ENCODE measurements around the gene ABLIM1. TPM values are rescaled to one million over a fixed set of nuclear protein-coding genes. Genes with fewer than 3 reads are reported as not detected.

The ABLIM1 gene
- total RNA-seq, 1 donor from 2014 or later, result 70.0 TPM

- H3K27me3 Mint-ChIP-seq (ENCODE audit: low read depth, unreplicated experiment), result no peaks in the 10 kb centered on the region
- H3K9me3 Mint-ChIP-seq (ENCODE audit: unreplicated experiment), result no peaks in the 10 kb centered on the region
- Histone ChIP-seq H4K20me1 (ENCODE audit: insufficient read depth, low read length) (no peaks in the 10 kb centered on the region), H3K27me3 (ENCODE audit: insufficient read depth, low read length) (peaks cover 7% of the 10 kb centered on the region), H3K9ac (ENCODE audit: low read length) (no peak overlapping the region), H3K79me2 (ENCODE audit: insufficient read depth, low read length) (no peaks in the 10 kb centered on the region), H3K27ac (ENCODE audit: low read depth, low read length) (no peak overlapping the region), H2AFZ (ENCODE audit: low read depth, low read length) (no peak overlapping the region), H3K4me1 (ENCODE audit: insufficient read depth, low read length) (no peaks in the 10 kb centered on the region), H3K36me3 (ENCODE audit: insufficient read depth, low read length) (no peaks in the 10 kb centered on the region), H3K4me2 (ENCODE audit: low read length) (no peak overlapping the region), H3K9me3 (ENCODE audit: insufficient read depth, low read depth, low read length) (no peaks in the 10 kb centered on the region), H3K4me3 (ENCODE audit: insufficient read depth, low read depth, low read length) (no peak overlapping the region)
- DNase-seq (ENCODE audit: low read depth) (no peak), FAIRE-seq (no peak)
- no peaks in the 10 kb centered on the region for H3K4me1 Mint-ChIP-seq (ENCODE audit: low read depth, unreplicated experiment)
- TF ChIP-seq EZH2 (IDR thresholded peaks at IDR 0.05; ENCODE audit: insufficient read depth, low read length), result no peak
- TF ChIP-seq CTCF (IDR thresholded peaks at IDR 0.05; ENCODE audit: insufficient read depth, low read depth, low read length), result no peak
- H3K4me3 Mint-ChIP-seq (ENCODE audit: unreplicated experiment), result no peak overlapping the region
- no peak overlapping the region for H3K27ac Mint-ChIP-seq (ENCODE audit: unreplicated experiment)
- peaks cover 16% of the 10 kb centered on the region for H3K36me3 Mint-ChIP-seq (ENCODE audit: low read depth, unreplicated experiment)
Measured at GRCh38 chr10:114477285-114477684, 180.8 kb downstream of the ABLIM1 start.

GRCh38 chr10:114474989-114475388, 183.1 kb downstream of the ABLIM1 start:
- no peaks in the 10 kb centered on the region for H3K79me2 ChIP-seq (ENCODE audit: insufficient read depth, low read length)
- no peak overlapping the region for H3K4me3 ChIP-seq (ENCODE audit: insufficient read depth, low read depth, low read length)
- H3K9ac ChIP-seq (ENCODE audit: low read length), result no peak overlapping the region
- FAIRE-seq, result no peak
- H3K27ac Mint-ChIP-seq (ENCODE audit: unreplicated experiment), result no peak overlapping the region
- no peaks in the 10 kb centered on the region for H3K4me1 ChIP-seq (ENCODE audit: insufficient read depth, low read length)
- peaks cover 3% of the 10 kb centered on the region for H3K27me3 ChIP-seq (ENCODE audit: insufficient read depth, low read length)
- no peaks in the 10 kb centered on the region for H4K20me1 ChIP-seq (ENCODE audit: insufficient read depth, low read length)
- H3K27ac ChIP-seq (ENCODE audit: low read depth, low read length), result no peak overlapping the region
- H3K27me3 Mint-ChIP-seq (ENCODE audit: low read depth, unreplicated experiment), result no peaks in the 10 kb centered on the region
- no peak overlapping the region for H2AFZ ChIP-seq (ENCODE audit: low read depth, low read length)
- no peaks in the 10 kb centered on the region for H3K36me3 ChIP-seq (ENCODE audit: insufficient read depth, low read length)
- H3K4me1 Mint-ChIP-seq (ENCODE audit: low read depth, unreplicated experiment), result peaks cover 3% of the 10 kb centered on the region
- DNase-seq (ENCODE audit: low read depth), result no peak
- TF ChIP-seq EZH2 (IDR thresholded peaks at IDR 0.05; ENCODE audit: insufficient read depth, low read length) (no peak), CTCF (IDR thresholded peaks at IDR 0.05; ENCODE audit: insufficient read depth, low read depth, low read length) (no peak)
- H3K36me3 Mint-ChIP-seq (ENCODE audit: low read depth, unreplicated experiment), result peaks cover 10% of the 10 kb centered on the region
- H3K4me2 ChIP-seq (ENCODE audit: low read length), result no peak overlapping the region
- no peak overlapping the region for H3K4me3 Mint-ChIP-seq (ENCODE audit: unreplicated experiment)
- no peaks in the 10 kb centered on the region for H3K9me3 ChIP-seq (ENCODE audit: insufficient read depth, low read depth, low read length)
- H3K9me3 Mint-ChIP-seq (ENCODE audit: unreplicated experiment), result no peaks in the 10 kb centered on the region

GRCh38 chr10:114473776-114474175, 184.3 kb downstream of the ABLIM1 start:
- FAIRE-seq, result no peak
- H3K36me3 Mint-ChIP-seq (ENCODE audit: low read depth, unreplicated experiment), result peaks cover 12% of the 10 kb centered on the region
- H3K27ac Mint-ChIP-seq (ENCODE audit: unreplicated experiment), result no peak overlapping the region

More at GRCh38 chr10:114473776-114474175, 184.3 kb downstream of the ABLIM1 start:
- Mint-ChIP-seq H3K27me3 (ENCODE audit: low read depth, unreplicated experiment) (no peaks in the 10 kb centered on the region), H3K4me3 (ENCODE audit: unreplicated experiment) (no peak overlapping the region), H3K9me3 (ENCODE audit: unreplicated experiment) (no peaks in the 10 kb centered on the region), H3K4me1 (ENCODE audit: low read depth, unreplicated experiment) (peaks cover 3% of the 10 kb centered on the region)
- Histone ChIP-seq H3K9me3 (ENCODE audit: insufficient read depth, low read depth, low read length) (no peaks in the 10 kb centered on the region), H3K79me2 (ENCODE audit: insufficient read depth, low read length) (no peaks in the 10 kb centered on the region), H3K27ac (ENCODE audit: low read depth, low read length) (no peak overlapping the region), H3K36me3 (ENCODE audit: insufficient read depth, low read length) (no peaks in the 10 kb centered on the region), H3K9ac (ENCODE audit: low read length) (no peak overlapping the region), H2AFZ (ENCODE audit: low read depth, low read length) (no peak overlapping the region), H3K27me3 (ENCODE audit: insufficient read depth, low read length) (no peaks in the 10 kb centered on the region), H3K4me3 (ENCODE audit: insufficient read depth, low read depth, low read length) (no peak overlapping the region), H3K4me2 (ENCODE audit: low read length) (no peak overlapping the region), H4K20me1 (ENCODE audit: insufficient read depth, low read length) (no peaks in the 10 kb centered on the region), H3K4me1 (ENCODE audit: insufficient read depth, low read length) (no peaks in the 10 kb centered on the region)
- TF ChIP-seq CTCF (IDR thresholded peaks at IDR 0.05; ENCODE audit: insufficient read depth, low read depth, low read length) (no peak), EZH2 (IDR thresholded peaks at IDR 0.05; ENCODE audit: insufficient read depth, low read length) (no peak)
- no peak for DNase-seq (ENCODE audit: low read depth)
